ENCODE results near the gene TRAF6.

Gene TRAF6

GRCh38 chr11:36458129-36458915 is 51.8 kb downstream of the TRAF6 start:
- DNase-seq (ENCODE audit: low read depth in 2 of 2), result no peak

GRCh38 chr11:36456156-36456555 is 53.9 kb downstream of the TRAF6 start:
- DNase-seq (ENCODE audit: low read depth in 2 of 2), result no peak

- DNase-seq (ENCODE audit: low read depth in 2 of 2), result no peak
Observed at GRCh38 chr11:36455658-36456111, 54.4 kb downstream of the TRAF6 start.

- no peak for DNase-seq (ENCODE audit: low read depth in 2 of 2)
Observed at GRCh38 chr11:36454941-36455631, 55.0 kb downstream of the TRAF6 start.

GRCh38 chr11:36454551-36454940 is 55.5 kb downstream of the TRAF6 start:
- no peak for DNase-seq (ENCODE audit: low read depth in 2 of 2)

GRCh38 chr11:36453678-36454077 is 56.4 kb downstream of the TRAF6 start:
- no peak for DNase-seq (ENCODE audit: low read depth in 2 of 2)

- DNase-seq (ENCODE audit: low read depth in 2 of 2), result no peak
Observed at GRCh38 chr11:36452961-36453360, 57.1 kb downstream of the TRAF6 start.

- DNase-seq (ENCODE audit: low read depth in 2 of 2), result no peak
Observed at GRCh38 chr11:36452236-36452940, 57.7 kb downstream of the TRAF6 start.

- DNase-seq (ENCODE audit: low read depth in 2 of 2), result no peak
Observed at GRCh38 chr11:36451681-36452080, 58.4 kb downstream of the TRAF6 start.

- no peak for DNase-seq (ENCODE audit: low read depth in 2 of 2)
Observed at GRCh38 chr11:36451045-36451444, 59.0 kb downstream of the TRAF6 start.

GRCh38 chr11:36450110-36450572 is 59.9 kb downstream of the TRAF6 start:
- DNase-seq (ENCODE audit: low read depth in 2 of 2), result no peak

- no peak for DNase-seq (ENCODE audit: low read depth in 2 of 2)
Observed at GRCh38 chr11:36449561-36450096, 60.4 kb downstream of the TRAF6 start.

- DNase-seq (ENCODE audit: low read depth in 2 of 2), result no peak
Observed at GRCh38 chr11:36447947-36448346, 62.1 kb downstream of the TRAF6 start.

- DNase-seq (ENCODE audit: low read depth in 2 of 2), result no peak
Observed at GRCh38 chr11:36447514-36447913, 62.6 kb downstream of the TRAF6 start.

- DNase-seq (ENCODE audit: low read depth in 2 of 2), result no peak
Observed at GRCh38 chr11:36446135-36446534, 63.9 kb downstream of the TRAF6 start.

GRCh38 chr11:36443661-36444060 is 66.4 kb downstream of the TRAF6 start:
- no peak for DNase-seq (ENCODE audit: low read depth in 2 of 2)

- DNase-seq (ENCODE audit: low read depth in 2 of 2), result no peak
Observed at GRCh38 chr11:36441610-36442208, 68.4 kb downstream of the TRAF6 start.

- no peak for DNase-seq (ENCODE audit: low read depth in 2 of 2)
Observed at GRCh38 chr11:36438126-36438525, 71.9 kb downstream of the TRAF6 start.

GRCh38 chr11:36437413-36437812 is 72.7 kb downstream of the TRAF6 start:
- no peak for DNase-seq (ENCODE audit: low read depth in 2 of 2)
